ENCODE results near the gene RAB42.

GRCh38 chr1:28642847-28643635 is 51.0 kb downstream of the RAB42 start, which contains the start of gene TAF12:
- TF ChIP-seq CTCF (IDR thresholded peaks at IDR 0.05; ENCODE audit: insufficient read depth, low read length, poor library complexity, severe bottlenecking) (peak; percentile 30), EZH2phosphoT487 (conservative IDR thresholded peaks at IDR 0.05; ENCODE audit: low read length) (no peak)
